HEK293 (cell line): ENCODE results near the gene MICU2.

Experiments
- CTCF ChIA-PET: fragments of 350-600 bp; formaldehyde crosslinking; extraction: SDS; loops from one replicate; lab custom pipeline; 2021; ENCODE audit warnings: antibody characterized with exemption; lab: Yijun Ruan, JAX
- POLR2A ChIA-PET: fragments of 300-600 bp; formaldehyde crosslinking; extraction: SDS; loops from one replicate; lab custom pipeline; 2020; ENCODE audit warnings: antibody characterized with exemption, inconsistent platforms; lab: Yijun Ruan, JAX
- H3K27ac ChIP-seq: fragments of 200-500 bp; sonication (Bioruptor generic); 2 replicates; pipeline ENCODE4 v1.5.1; 2014; ENCODE audit warnings: low read depth, low read length, control low read depth, inconsistent platforms; ENCODE audit errors: extremely low read depth
- H3K36me3 ChIP-seq, 2 experiments: fragments of 200-500 bp in 1 of 2; sonication (Bioruptor generic) in 1 of 2; 1 replicate in 1 of 2; 2 replicates in 1 of 2; pipeline ENCODE4 v1.5.1; 2014 to 2017; ENCODE audit warnings: inconsistent platforms in 2 of 2, low read length in 2 of 2; ENCODE audit not compliant: control insufficient read depth in 2 of 2, insufficient read depth in 1 of 2
- H3K4me1 ChIP-seq: fragments of 200-500 bp; sonication (Bioruptor generic); 2 replicates; pipeline ENCODE4 v1.5.1; 2014; ENCODE audit warnings: mild to moderate bottlenecking, low read length, inconsistent platforms; ENCODE audit not compliant: control insufficient read depth, insufficient read depth
- H3K4me3 ChIP-seq: 2 replicates; pipeline ENCODE4 v1.5.1; 2011; ENCODE audit warnings: low read depth, mild to moderate bottlenecking, control low read depth, low read length, moderate library complexity
- H3K9me3 ChIP-seq: fragments of 200-500 bp; sonication (Bioruptor generic); 2 replicates; pipeline ENCODE4 v1.5.1; 2014; ENCODE audit warnings: low read depth, low read length, inconsistent platforms; ENCODE audit not compliant: control insufficient read depth, insufficient read depth
- BCL11B ChIP-seq: fragments of 450-650 bp; formaldehyde crosslinking; IDR thresholded peaks from 2 replicates; pipeline ENCODE4 v1.5.1; 2016; ENCODE audit warnings: low read depth, missing biosample characterization, missing genetic modification characterization
- GLIS2 ChIP-seq: fragments of 450-650 bp; formaldehyde crosslinking; IDR thresholded peaks from 2 replicates; pipeline ENCODE4 v1.5.1; 2016; ENCODE audit warnings: missing biosample characterization, missing genetic modification characterization
- HOXD13 ChIP-seq: sonication (generic); formaldehyde crosslinking; IDR thresholded peaks from 2 replicates; pipeline ENCODE4 v1.8.0; 2022; ENCODE audit warnings: missing genetic modification reagents, borderline replicate concordance
- PRDM10 ChIP-seq: fragments of 450-650 bp; formaldehyde crosslinking; IDR thresholded peaks from 2 replicates; pipeline ENCODE4 v1.5.1; 2016; ENCODE audit warnings: missing biosample characterization, missing genetic modification characterization
- PRDM6 ChIP-seq: fragments of 450-650 bp; formaldehyde crosslinking; IDR thresholded peaks from 2 replicates; pipeline ENCODE4 v1.5.1; 2017; ENCODE audit warnings: missing biosample characterization, missing genetic modification characterization
- RBAK ChIP-seq: fragments of 450-650 bp; formaldehyde crosslinking; IDR thresholded peaks from 2 replicates; pipeline ENCODE4 v1.5.1; 2016; ENCODE audit warnings: missing biosample characterization, missing genetic modification characterization
- SALL2 ChIP-seq: fragments of 450-650 bp; formaldehyde crosslinking; IDR thresholded peaks from 2 replicates; pipeline ENCODE4 v1.5.0; 2017; ENCODE audit warnings: missing biosample characterization, mild to moderate bottlenecking, missing genetic modification characterization, borderline replicate concordance
- ZBTB17 ChIP-seq: fragments of 450-650 bp; formaldehyde crosslinking; IDR thresholded peaks from 2 replicates; pipeline ENCODE4 v1.5.1; 2016; ENCODE audit warnings: missing biosample characterization, missing genetic modification characterization
- ZBTB20 ChIP-seq: fragments of 450-650 bp; formaldehyde crosslinking; IDR thresholded peaks from 2 replicates; pipeline ENCODE4 v1.5.1; 2016; ENCODE audit warnings: missing biosample characterization, missing genetic modification characterization
- ZBTB7A ChIP-seq: fragments of 450-650 bp; formaldehyde crosslinking; IDR thresholded peaks from 2 replicates; pipeline ENCODE4 v1.5.1; 2016; ENCODE audit warnings: low read depth, missing biosample characterization, missing genetic modification characterization
- ZBTB8A ChIP-seq: fragments of 450-650 bp; formaldehyde crosslinking; IDR thresholded peaks from 2 replicates; pipeline ENCODE4 v1.5.1; 2016; ENCODE audit warnings: missing biosample characterization, missing genetic modification characterization
- ZNF114 ChIP-seq: fragments of 450-650 bp; formaldehyde crosslinking; IDR thresholded peaks from 2 replicates; pipeline ENCODE4 v1.5.0; 2017; ENCODE audit warnings: missing biosample characterization, missing genetic modification characterization
- ZNF211 ChIP-seq: fragments of 450-650 bp; formaldehyde crosslinking; IDR thresholded peaks from 2 replicates; pipeline ENCODE4 v1.5.1; 2016; ENCODE audit warnings: low read depth, missing biosample characterization, missing genetic modification characterization
- ZNF26 ChIP-seq: fragments of 450-650 bp; formaldehyde crosslinking; IDR thresholded peaks from 2 replicates; pipeline ENCODE4 v1.5.1; 2016; ENCODE audit warnings: missing biosample characterization, missing genetic modification characterization
- ZNF280D ChIP-seq: fragments of 450-650 bp; formaldehyde crosslinking; IDR thresholded peaks from 2 replicates; pipeline ENCODE4 v1.5.1; 2016; ENCODE audit warnings: missing biosample characterization, missing genetic modification characterization
- ZNF302 ChIP-seq: fragments of 450-650 bp; formaldehyde crosslinking; IDR thresholded peaks from 2 replicates; pipeline ENCODE4 v1.5.1; 2016; ENCODE audit warnings: missing biosample characterization, missing genetic modification characterization, low read depth
- ZNF324 ChIP-seq: fragments of 450-650 bp; formaldehyde crosslinking; IDR thresholded peaks from 2 replicates; pipeline ENCODE4 v1.5.1; 2016; ENCODE audit warnings: missing biosample characterization, missing genetic modification characterization
- ZNF354C ChIP-seq: fragments of 450-650 bp; formaldehyde crosslinking; IDR thresholded peaks from 2 replicates; pipeline ENCODE4 v1.5.1; 2016; ENCODE audit warnings: missing biosample characterization, missing genetic modification characterization, low read depth, borderline replicate concordance
- ZNF362 ChIP-seq: fragments of 450-650 bp; formaldehyde crosslinking; IDR thresholded peaks from 2 replicates; pipeline ENCODE4 v1.5.1; 2016; ENCODE audit warnings: missing biosample characterization, missing genetic modification characterization
- ZNF473 ChIP-seq: fragments of 450-650 bp; formaldehyde crosslinking; IDR thresholded peaks from 2 replicates; pipeline ENCODE4 v1.5.1; 2017; ENCODE audit warnings: missing biosample characterization, missing genetic modification characterization
- ZNF580 ChIP-seq: fragments of 450-650 bp; formaldehyde crosslinking; IDR thresholded peaks from 2 replicates; pipeline ENCODE4 v1.5.1; 2016; ENCODE audit warnings: missing biosample characterization, missing genetic modification characterization
- ZNF664 ChIP-seq: fragments of 450-650 bp; formaldehyde crosslinking; IDR thresholded peaks from 2 replicates; pipeline ENCODE4 v1.5.1; 2016; ENCODE audit warnings: missing biosample characterization, missing genetic modification characterization
- ZNF701 ChIP-seq: fragments of 450-650 bp; formaldehyde crosslinking; IDR thresholded peaks from 2 replicates; pipeline ENCODE4 v1.5.1; 2016; ENCODE audit warnings: missing biosample characterization, missing genetic modification characterization
- ZNF768 ChIP-seq: fragments of 450-650 bp; formaldehyde crosslinking; IDR thresholded peaks from 2 replicates; pipeline ENCODE4 v1.5.1; 2018; ENCODE audit warnings: missing biosample characterization, mild to moderate bottlenecking, missing genetic modification characterization
- ZSCAN4 ChIP-seq: fragments of 450-650 bp; formaldehyde crosslinking; IDR thresholded peaks from 2 replicates; pipeline ENCODE4 v1.5.1; 2017; ENCODE audit warnings: missing biosample characterization, missing genetic modification characterization

The MICU2 gene

GRCh38 chr13:21476893-21477472 lies 127.0 kb downstream of the MICU2 start:
- H3K4me3 ChIP-seq, result no peak overlapping the region; the same call in 1 of the 2 replicates
- ChIA-PET CTCF (interaction anchor here (0.5 to 2.6 kb wide), 46 partner anchors 10 to 1397 kb away, joined by 3 to 23 read pairs (median 4); no protein-coding TSS in a partner anchor), POLR2A (no interaction called here)
- H3K27ac ChIP-seq, result no peak overlapping the region
- no peaks in the 10 kb centered on the region for H3K9me3 ChIP-seq
- H3K36me3 ChIP-seq, result no peaks in the 10 kb centered on the region
- H3K4me1 ChIP-seq, result no peaks in the 10 kb centered on the region
- peak; percentile 76 for TF ChIP-seq ZBTB17
- TF ChIP-seq RBAK, result no peak
- TF ChIP-seq ZBTB8A (tag by site-specific recombination), result no peak
- TF ChIP-seq ZSCAN4 (tag by site-specific recombination), result peak; percentile 17; the same call in 1 of the 2 replicates
- peak; percentile 58; the same call in 1 of the 2 replicates for TF ChIP-seq ZNF362 (tag by site-specific recombination)
- TF ChIP-seq BCL11B (tag by site-specific recombination), result no peak
- no peak for TF ChIP-seq ZNF354C (tag by site-specific recombination)
- TF ChIP-seq ZNF664, result no peak
- TF ChIP-seq ZBTB7A, result no peak
- TF ChIP-seq PRDM10, result peak; percentile 69
- no peak for TF ChIP-seq ZNF302 (tag by site-specific recombination)
- no peak for TF ChIP-seq ZNF26 (tag by site-specific recombination)
- TF ChIP-seq ZNF114 (tag by site-specific recombination), result no peak
- TF ChIP-seq ZNF701, result no peak
- no peak for TF ChIP-seq ZNF280D (tag by site-specific recombination)
- TF ChIP-seq ZNF211, result no peak
- no peak for TF ChIP-seq GLIS2 (tag by site-specific recombination)
- TF ChIP-seq HOXD13 (CRISPR knock-in tag), result no peak
- TF ChIP-seq ZNF473 (tag by site-specific recombination), result no peak
- TF ChIP-seq ZNF768 (tag by site-specific recombination), result no peak
- TF ChIP-seq ZNF324 (tag by site-specific recombination), result no peak
- peak; percentile 39; the same call in 1 of the 2 replicates for TF ChIP-seq ZBTB20 (tag by site-specific recombination)
- TF ChIP-seq PRDM6, result no peak
- TF ChIP-seq ZNF580 (tag by site-specific recombination), result peak; percentile 92
- TF ChIP-seq SALL2 (tag by site-specific recombination), result no peak
